SK-N-MC (cell line): Measurements from ENCODE around the gene TRPM2.

ENCODE experiments used
- DNase-seq: peaks from one replicate; pipeline ENCODE4 v3.0.0-alpha.2; 2011; ENCODE audit warnings: low read depth, low spot score
- H3K27ac ChIP-seq: fragments of 200-600 bp; sonication (generic); 2 replicates; pipeline ENCODE4 v1.5.1; 2016; ENCODE audit warnings: mixed run types
- H3K36me3 ChIP-seq: fragments of 200-600 bp; sonication (generic); 2 replicates; pipeline ENCODE4 v1.6.1; 2017; ENCODE audit warnings: antibody characterized with exemption, low read length, mixed read lengths; ENCODE audit not compliant: insufficient read depth
- H3K4me3 ChIP-seq: fragments of 200-600 bp; sonication (generic); 2 replicates; pipeline ENCODE4 v1.5.1; 2016
- H3K9ac ChIP-seq: fragments of 200-600 bp; sonication (generic); 2 replicates; pipeline ENCODE4 v1.8.0; 2017; ENCODE audit warnings: mixed run types, mixed read lengths; ENCODE audit not compliant: insufficient read length
- H3K9me3 ChIP-seq: fragments of 200-600 bp; sonication (generic); 2 replicates; pipeline ENCODE4 v1.6.1; 2017; ENCODE audit warnings: low read depth, mild to moderate bottlenecking, antibody characterized with exemption, low read length, moderate library complexity, mixed read lengths
- EZH2 ChIP-seq: fragments of 200-600 bp; sonication (generic); IDR thresholded peaks from one replicate; pipeline ENCODE4 v1.6.1; 2017; ENCODE audit warnings: antibody characterized with exemption
- FOXP2 ChIP-seq: optimal IDR thresholded peaks from 2 replicates; pipeline ENCODE3; 2011; ENCODE audit warnings: mild to moderate bottlenecking, moderate library complexity; ENCODE audit not compliant: insufficient read depth; ENCODE audit errors: extremely low read length, control extremely low read depth
- POLR2AphosphoS5 ChIP-seq: IDR thresholded peaks from 2 replicates; pipeline ENCODE4 v1.6.1; 2012; ENCODE audit warnings: mild to moderate bottlenecking, low read depth, low read length, borderline replicate concordance

The TRPM2 gene

GRCh38 chr21:44312716-44313115 lies 40.7 kb upstream of the TRPM2 start:
- Histone ChIP-seq H3K27ac (no peak overlapping the region), H3K4me3 (no peak overlapping the region), H3K9me3 (no peaks in the 10 kb centered on the region), H3K36me3 (no peaks in the 10 kb centered on the region; the same call in 1 of the 2 replicates), H3K9ac (no peak overlapping the region)
- DNase-seq, result no peak
- TF ChIP-seq FOXP2 (no peak), POLR2AphosphoS5 (no peak), EZH2 (no peak)

DNA sequence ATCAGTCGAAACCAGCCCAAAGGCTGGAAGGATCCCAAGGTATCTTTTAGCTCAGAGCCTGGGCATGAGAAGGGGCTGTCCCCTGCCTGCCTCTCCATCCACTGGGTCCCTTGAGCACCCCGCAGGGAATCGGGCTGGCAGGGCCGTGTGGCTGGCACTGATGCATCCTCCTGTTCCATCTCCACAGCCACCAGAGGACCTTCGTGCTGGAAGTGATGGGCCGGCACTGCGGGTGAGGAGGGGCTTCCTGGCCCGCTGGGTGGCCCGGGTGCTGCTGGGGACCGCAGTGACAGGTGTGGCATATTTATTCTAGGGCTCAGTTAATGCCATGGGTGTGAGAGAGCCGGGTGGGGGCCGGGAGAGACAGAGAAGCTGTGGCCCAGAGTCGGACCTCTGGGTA lies 40.0 kb upstream of the TRPM2 start:
- no peak for TF ChIP-seq FOXP2
- no peak for TF ChIP-seq EZH2
- no peak for TF ChIP-seq POLR2AphosphoS5
- no peak overlapping the region for H3K4me3 ChIP-seq
- H3K27ac ChIP-seq, result no peak overlapping the region
- no peak overlapping the region for H3K9ac ChIP-seq
- H3K9me3 ChIP-seq, result no peaks in the 10 kb centered on the region
- H3K36me3 ChIP-seq, result no peaks in the 10 kb centered on the region; the same call in 1 of the 2 replicates
- DNase-seq, result no peak

GRCh38 chr21:44314128-44314527 lies 39.3 kb upstream of the TRPM2 start:
- DNase-seq, result no peak
- no peak overlapping the region for H3K27ac ChIP-seq
- no peak overlapping the region for H3K9ac ChIP-seq
- no peak overlapping the region for H3K4me3 ChIP-seq
- no peaks in the 10 kb centered on the region; the same call in 1 of the 2 replicates for H3K36me3 ChIP-seq
- TF ChIP-seq FOXP2 (no peak), POLR2AphosphoS5 (no peak), EZH2 (no peak)
- H3K9me3 ChIP-seq, result no peaks in the 10 kb centered on the region

GRCh38 chr21:44314561-44314960 lies 38.9 kb upstream of the TRPM2 start:
- Histone ChIP-seq H3K27ac (no peak overlapping the region), H3K4me3 (no peak overlapping the region), H3K9ac (no peak overlapping the region), H3K9me3 (no peaks in the 10 kb centered on the region), H3K36me3 (no peaks in the 10 kb centered on the region; the same call in 1 of the 2 replicates)
- no peak for DNase-seq
- TF ChIP-seq FOXP2 (no peak), POLR2AphosphoS5 (no peak), EZH2 (no peak)

DNA sequence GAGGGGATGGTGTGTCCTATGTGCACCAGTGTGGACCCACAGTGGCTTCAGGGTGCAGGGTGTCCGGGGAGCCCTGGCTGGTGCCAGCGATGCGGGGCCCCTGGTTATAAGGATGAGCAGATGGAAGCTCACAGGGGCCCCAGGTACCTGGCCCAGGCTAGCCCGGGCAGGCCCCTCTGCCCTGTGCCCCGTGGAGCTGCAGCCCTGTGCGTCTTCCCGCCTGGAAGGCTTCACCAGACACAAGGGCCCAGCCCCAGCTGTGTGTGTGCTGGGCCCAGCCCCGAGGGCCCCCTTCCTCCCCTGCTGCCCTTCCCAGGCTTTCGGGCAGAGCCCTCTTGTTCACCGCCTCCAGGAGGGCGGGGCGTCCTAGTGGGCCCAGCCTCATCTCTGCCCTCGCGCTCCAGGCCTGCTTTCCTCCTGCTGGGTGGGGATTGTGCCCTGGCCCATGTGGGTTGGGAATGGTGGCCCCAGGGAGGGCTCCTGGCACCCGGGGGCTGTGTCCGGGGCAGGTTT lies 37.7 kb upstream of the TRPM2 start:
- TF ChIP-seq EZH2, result no peak
- TF ChIP-seq POLR2AphosphoS5, result no peak
- no peak for TF ChIP-seq FOXP2
- Histone ChIP-seq H3K4me3 (no peak overlapping the region), H3K27ac (no peak overlapping the region), H3K36me3 (no peaks in the 10 kb centered on the region; the same call in 1 of the 2 replicates), H3K9ac (no peak overlapping the region), H3K9me3 (no peaks in the 10 kb centered on the region)
- DNase-seq, result no peak

GRCh38 chr21:44316277-44316900 lies 37.0 kb upstream of the TRPM2 start:
- no peak for DNase-seq
- no peak overlapping the region for H3K9ac ChIP-seq
- H3K4me3 ChIP-seq, result no peak overlapping the region
- no peaks in the 10 kb centered on the region; the same call in 1 of the 2 replicates for H3K36me3 ChIP-seq
- H3K27ac ChIP-seq, result no peak overlapping the region
- H3K9me3 ChIP-seq, result no peaks in the 10 kb centered on the region
- TF ChIP-seq POLR2AphosphoS5 (no peak), FOXP2 (no peak), EZH2 (no peak)

DNA sequence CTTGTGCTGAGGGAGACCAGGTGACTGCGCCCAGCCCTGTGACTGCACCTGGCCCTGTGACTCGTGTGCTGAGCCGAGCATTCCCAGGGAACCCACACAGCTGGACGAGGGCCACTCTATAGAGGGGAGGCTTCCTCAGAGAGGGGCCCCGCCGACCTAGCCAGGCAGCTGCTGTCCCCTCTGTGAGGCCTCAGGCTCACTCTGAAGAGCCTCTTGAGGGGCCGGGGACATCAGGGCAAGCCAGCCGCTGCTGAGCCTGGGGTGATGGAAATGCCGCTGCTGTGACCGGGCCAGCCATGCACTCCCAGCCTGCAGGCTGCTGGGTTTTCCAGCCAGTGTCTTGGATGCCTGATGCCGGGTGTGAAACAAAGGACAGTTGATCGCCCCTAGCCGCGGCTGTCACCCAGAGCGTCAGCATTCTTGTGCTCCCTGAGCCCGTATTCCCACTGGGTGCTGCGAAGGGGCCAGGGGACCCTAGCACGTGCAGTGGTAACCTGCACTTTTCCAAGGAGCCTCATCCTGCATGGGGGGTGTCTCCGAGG lies 36.1 kb upstream of the TRPM2 start:
- no peaks in the 10 kb centered on the region for H3K9me3 ChIP-seq
- DNase-seq, result no peak
- no peak overlapping the region for H3K9ac ChIP-seq
- H3K4me3 ChIP-seq, result no peak overlapping the region
- no peaks in the 10 kb centered on the region; the same call in 1 of the 2 replicates for H3K36me3 ChIP-seq
- no peak overlapping the region for H3K27ac ChIP-seq
- no peak for TF ChIP-seq EZH2
- no peak for TF ChIP-seq POLR2AphosphoS5
- TF ChIP-seq FOXP2, result no peak

- Histone ChIP-seq H3K9me3 (no peaks in the 10 kb centered on the region), H3K27ac (no peak overlapping the region), H3K9ac (no peak overlapping the region), H3K4me3 (no peak overlapping the region), H3K36me3 (no peaks in the 10 kb centered on the region; the same call in 1 of the 2 replicates)
- TF ChIP-seq FOXP2 (no peak), POLR2AphosphoS5 (no peak), EZH2 (no peak)
- DNase-seq, result no peak
Observed at GRCh38 chr21:44317871-44318270, 35.5 kb upstream of the TRPM2 start.
